ENCODE measurements around the gene PPIL1. TPM values are rescaled to one million over a fixed set of nuclear protein-coding genes. Genes with fewer than 3 reads are reported as not detected.

Gene PPIL1
- total and polyA plus RNA-seq, 4 donors: 9.6 to 33.7 (median 12.7) TPM

GRCh38 chr6:36862848-36863382 is 11.7 kb downstream of the PPIL1 start:
- no peak overlapping the region for H3K4me3 ChIP-seq (ENCODE audit: low read length in 2 of 2)
- no peaks in the 10 kb centered on the region for H3K4me1 ChIP-seq (ENCODE audit: control insufficient read depth in 1 of 2, insufficient read depth in 2 of 2, low read length in 2 of 2)
- intact Hi-C loops (cut with DNase I): no loop called here
- no peak overlapping the region for H3K27ac ChIP-seq (ENCODE audit: low read depth in 1 of 2, low read length in 2 of 2)
- no peak for DNase-seq
- no peak for ATAC-seq (ENCODE audit: low FRiP score)
- no peaks in the 10 kb centered on the region for H3K27me3 ChIP-seq (ENCODE audit: control insufficient read depth in 1 of 2, insufficient read depth in 2 of 2, low read length in 1 of 2)
- H3K36me3 ChIP-seq (ENCODE audit: control insufficient read depth in 1 of 2, insufficient read depth in 2 of 2, low read length in 1 of 2): peaks cover 0 to 2% of the 10 kb centered on the region in 2 donors
- WGBS, 2 donors: 79 to 83% methylated on average over 4 of the region's 4 CpGs
- H3K9me3 ChIP-seq (ENCODE audit: control insufficient read depth, low read length): no peaks in the 10 kb centered on the region

DNA sequence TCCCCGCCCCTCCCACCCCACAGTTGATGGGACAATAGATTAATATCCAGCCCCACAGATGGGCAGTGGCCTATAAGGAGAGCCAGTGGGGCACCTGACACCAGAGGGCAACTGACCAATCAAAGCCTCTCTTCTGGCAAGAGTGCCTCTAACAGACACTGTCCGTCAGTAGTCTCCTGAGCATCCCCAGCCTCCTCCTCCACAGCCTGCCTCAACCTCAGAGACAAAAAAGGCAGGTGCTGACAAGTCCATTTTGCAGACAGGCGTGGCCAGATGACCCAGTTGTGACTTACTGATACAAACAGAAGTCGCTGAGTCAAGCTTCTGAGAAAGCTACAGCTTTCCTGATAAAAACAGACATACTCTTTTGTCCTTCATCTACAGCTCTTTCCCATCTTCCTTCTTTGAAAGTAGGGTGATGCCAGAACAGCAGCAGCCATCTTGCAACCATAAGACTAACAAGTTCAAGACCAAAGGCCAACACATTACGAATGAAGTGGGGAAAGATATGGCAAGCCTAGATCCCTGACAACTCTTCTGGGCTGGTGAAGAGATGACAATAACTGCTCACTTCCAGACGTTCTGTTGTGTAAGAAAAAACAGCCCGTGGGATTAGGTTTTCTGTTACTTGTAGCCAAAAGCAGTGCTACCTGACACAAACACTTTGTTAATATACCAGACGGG is 12.3 kb downstream of the PPIL1 start:
- peaks cover 0 to 2% of the 10 kb centered on the region in 2 donors for H3K36me3 ChIP-seq (ENCODE audit: control insufficient read depth in 1 of 2, insufficient read depth in 2 of 2, low read length in 1 of 2)
- no peak overlapping the region for H3K4me3 ChIP-seq (ENCODE audit: low read length in 2 of 2)
- DNase-seq: no peak
- 85 to 89% methylated on average over 8 of the region's 8 CpGs for WGBS, 2 donors
- intact Hi-C loops (cut with DNase I): no loop called here
- H3K9me3 ChIP-seq (ENCODE audit: control insufficient read depth, low read length): no peaks in the 10 kb centered on the region
- ATAC-seq (ENCODE audit: low FRiP score): no peak
- no peak overlapping the region for H3K27ac ChIP-seq (ENCODE audit: low read depth in 1 of 2, low read length in 2 of 2)
- H3K4me1 ChIP-seq (ENCODE audit: control insufficient read depth in 1 of 2, insufficient read depth in 2 of 2, low read length in 2 of 2): no peaks in the 10 kb centered on the region
- H3K27me3 ChIP-seq (ENCODE audit: control insufficient read depth in 1 of 2, insufficient read depth in 2 of 2, low read length in 1 of 2): no peaks in the 10 kb centered on the region

DNA sequence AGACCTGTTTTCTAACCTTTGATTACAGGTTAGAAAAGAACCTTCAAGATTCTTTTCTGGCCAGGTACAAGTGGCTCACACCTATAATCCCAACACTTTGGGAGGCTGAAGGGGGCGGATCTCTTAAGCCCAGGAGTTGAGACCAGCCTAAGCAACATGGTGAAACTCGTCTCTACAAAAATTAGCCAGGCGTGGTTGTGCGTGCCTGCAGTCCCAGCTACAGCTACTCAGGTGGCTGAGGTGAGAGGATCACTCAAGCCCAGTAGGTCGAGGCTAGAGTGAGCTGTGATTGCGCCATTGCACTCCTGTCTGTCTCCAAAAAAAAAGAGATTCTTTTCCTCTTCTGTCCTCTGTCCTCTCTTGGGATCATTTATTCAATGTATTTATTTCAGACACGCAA is 14.5 kb downstream of the PPIL1 start:
- intact Hi-C loops (cut with DNase I): no loop called here
- H3K27ac ChIP-seq (ENCODE audit: low read depth in 1 of 2, low read length in 2 of 2): no peak overlapping the region
- no peaks in the 10 kb centered on the region for H3K4me1 ChIP-seq (ENCODE audit: control insufficient read depth in 1 of 2, insufficient read depth in 2 of 2, low read length in 2 of 2)
- 96 to 97% methylated on average over 7 of the region's 7 CpGs for WGBS, 2 donors
- DNase-seq (no peak), ATAC-seq (ENCODE audit: low FRiP score) (no peak)
- H3K4me3 ChIP-seq (ENCODE audit: low read length in 2 of 2): no peak overlapping the region
- no peaks in the 10 kb centered on the region for H3K9me3 ChIP-seq (ENCODE audit: control insufficient read depth, low read length)
- no peaks in the 10 kb centered on the region for H3K27me3 ChIP-seq (ENCODE audit: control insufficient read depth in 1 of 2, insufficient read depth in 2 of 2, low read length in 1 of 2)
- H3K36me3 ChIP-seq (ENCODE audit: control insufficient read depth in 1 of 2, insufficient read depth in 2 of 2, low read length in 1 of 2): peaks cover 0 to 4% of the 10 kb centered on the region in 2 donors

DNA sequence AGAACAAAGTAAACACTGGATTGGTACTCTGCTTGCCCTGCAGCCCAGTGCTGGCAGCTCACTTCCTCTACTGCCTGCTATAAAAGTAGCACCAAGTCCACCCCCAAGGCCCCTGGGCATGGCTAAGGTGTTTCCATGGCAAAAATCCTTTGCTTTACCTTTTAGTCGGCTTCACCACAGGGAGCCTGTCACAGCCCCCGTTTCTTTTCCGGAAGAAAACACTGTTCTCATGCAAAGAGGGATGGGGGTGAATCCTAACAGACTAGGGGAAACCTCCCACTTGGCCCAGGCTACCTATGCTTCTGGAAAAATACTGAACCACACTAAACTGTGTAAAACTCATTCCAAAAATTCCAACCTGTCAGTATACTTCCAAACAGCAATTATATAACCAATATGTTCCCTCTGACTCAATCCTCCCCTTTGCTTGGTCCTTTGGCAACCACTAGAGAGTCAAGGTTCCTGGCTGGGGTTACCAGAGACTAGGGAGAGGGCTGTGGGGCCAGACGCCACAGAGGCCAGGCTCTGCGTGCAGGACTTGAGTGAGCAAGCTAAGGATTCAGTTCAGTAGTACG is 16.1 kb downstream of the PPIL1 start:
- WGBS, 2 donors: 69 to 81% methylated on average over 6 of the region's 6 CpGs
- Histone ChIP-seq H3K4me3 (ENCODE audit: low read length in 2 of 2) (no peak overlapping the region), H3K27ac (ENCODE audit: low read depth in 1 of 2, low read length in 2 of 2) (peak overlapping the region in 1 of 2 donors; percentile 37), H3K36me3 (ENCODE audit: control insufficient read depth in 1 of 2, insufficient read depth in 2 of 2, low read length in 1 of 2) (peaks cover 0 to 2% of the 10 kb centered on the region in 2 donors), H3K4me1 (ENCODE audit: control insufficient read depth in 1 of 2, insufficient read depth in 2 of 2, low read length in 2 of 2) (no peaks in the 10 kb centered on the region), H3K9me3 (ENCODE audit: control insufficient read depth, low read length) (no peaks in the 10 kb centered on the region), H3K27me3 (ENCODE audit: control insufficient read depth in 1 of 2, insufficient read depth in 2 of 2, low read length in 1 of 2) (no peaks in the 10 kb centered on the region)
- no peak for ATAC-seq (ENCODE audit: low FRiP score)
- intact Hi-C loops (cut with DNase I): loop anchor here (10.0 kb wide), 1 partner anchor 234 kb away; no protein-coding TSS in a partner anchor
- no peak for DNase-seq

DNA sequence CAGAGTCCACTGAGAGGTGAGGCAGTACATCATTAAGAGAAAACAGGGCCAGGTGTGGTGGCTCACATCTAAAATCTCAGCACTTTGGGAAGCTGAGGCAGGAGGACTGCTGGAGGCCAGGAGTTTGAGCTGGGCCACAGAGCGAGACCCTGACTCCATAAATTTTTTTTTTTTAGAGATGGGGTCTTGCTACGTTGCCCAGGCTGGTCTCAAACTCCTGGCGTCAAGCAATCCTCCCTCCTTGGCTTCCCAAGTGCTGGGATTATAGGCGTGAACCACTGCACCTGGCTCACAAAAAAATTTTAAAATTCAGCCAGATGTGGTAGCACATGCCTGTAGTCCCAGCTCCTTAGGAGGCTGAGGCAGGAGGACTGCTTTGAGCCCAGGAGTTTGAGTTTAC is 17.3 kb downstream of the PPIL1 start:
- DNase-seq: no peak
- intact Hi-C loops (cut with DNase I): loop anchor here (10.0 kb wide), 1 partner anchor 233 kb away; no protein-coding TSS in a partner anchor

DNA sequence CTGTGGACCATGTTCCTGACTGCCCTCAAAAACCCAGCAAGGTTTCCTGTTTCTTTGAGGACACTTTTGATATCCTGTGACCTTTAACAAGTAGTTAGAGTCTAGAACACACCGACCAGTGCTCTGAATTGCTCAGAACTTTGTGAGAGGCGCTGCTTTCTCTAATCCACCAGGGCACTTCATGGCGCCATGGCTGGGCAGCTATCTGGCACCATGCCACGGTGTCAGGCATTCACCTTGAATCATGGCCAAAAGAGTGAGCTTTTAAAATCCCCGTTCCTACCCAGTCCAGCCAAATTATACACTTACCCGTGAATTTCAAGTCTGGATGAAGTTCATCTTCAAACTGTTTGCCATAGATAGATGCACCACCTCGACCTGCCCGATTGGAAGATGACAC is 18.3 kb downstream of the PPIL1 start:
- intact Hi-C loops (cut with DNase I): loop anchor here (10.0 kb wide), 1 partner anchor 231 kb away; no protein-coding TSS in a partner anchor
- DNase-seq (no peak), ATAC-seq (ENCODE audit: low FRiP score) (no peak)
- H3K36me3 ChIP-seq (ENCODE audit: control insufficient read depth in 1 of 2, insufficient read depth in 2 of 2, low read length in 1 of 2): peaks cover 0 to 2% of the 10 kb centered on the region in 2 donors
- no peak overlapping the region for H3K27ac ChIP-seq (ENCODE audit: low read depth in 1 of 2, low read length in 2 of 2)
- no peaks in the 10 kb centered on the region for H3K9me3 ChIP-seq (ENCODE audit: control insufficient read depth, low read length)
- no peaks in the 10 kb centered on the region for H3K27me3 ChIP-seq (ENCODE audit: control insufficient read depth in 1 of 2, insufficient read depth in 2 of 2, low read length in 1 of 2)
- H3K4me3 ChIP-seq (ENCODE audit: low read length in 2 of 2): no peak overlapping the region
- WGBS, 2 donors: 61 to 71% methylated on average over 8 of the region's 8 CpGs
- peaks cover 0 to 2% of the 10 kb centered on the region in 2 donors for H3K4me1 ChIP-seq (ENCODE audit: control insufficient read depth in 1 of 2, insufficient read depth in 2 of 2, low read length in 2 of 2)

More for the DNA sequence above, 17.3 kb downstream of the PPIL1 start:
- Histone ChIP-seq H3K27ac (ENCODE audit: low read depth in 1 of 2, low read length in 2 of 2) (no peak overlapping the region), H3K27me3 (ENCODE audit: control insufficient read depth in 1 of 2, insufficient read depth in 2 of 2, low read length in 1 of 2) (no peaks in the 10 kb centered on the region), H3K4me1 (ENCODE audit: control insufficient read depth in 1 of 2, insufficient read depth in 2 of 2, low read length in 2 of 2) (no peaks in the 10 kb centered on the region), H3K36me3 (ENCODE audit: control insufficient read depth in 1 of 2, insufficient read depth in 2 of 2, low read length in 1 of 2) (peaks cover 0 to 2% of the 10 kb centered on the region in 2 donors), H3K4me3 (ENCODE audit: low read length in 2 of 2) (no peak overlapping the region), H3K9me3 (ENCODE audit: control insufficient read depth, low read length) (no peaks in the 10 kb centered on the region)
- no peak for ATAC-seq (ENCODE audit: low FRiP score)
- WGBS, 2 donors: 96 to 98% methylated on average over 4 of the region's 4 CpGs

DNA sequence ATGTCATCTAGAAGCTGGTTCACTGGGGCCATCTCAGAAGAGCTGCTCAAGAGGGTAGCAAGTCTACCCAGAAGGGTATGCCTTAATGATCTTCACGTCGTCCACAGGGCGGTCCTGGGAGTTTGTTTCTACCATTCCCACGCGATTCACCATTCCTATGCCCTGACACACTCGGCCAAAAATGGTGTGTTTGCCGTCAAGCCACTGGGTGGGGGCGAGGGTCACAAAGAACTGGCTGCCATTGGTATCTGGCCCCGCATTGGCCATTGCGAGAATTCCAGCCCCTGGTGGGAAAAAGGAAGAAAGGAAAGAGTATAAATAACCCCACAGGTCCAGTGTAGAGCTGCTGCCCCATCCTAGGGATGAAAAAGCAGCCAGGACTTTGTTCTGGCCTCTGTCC is 18.9 kb downstream of the PPIL1 start:
- ATAC-seq (ENCODE audit: low FRiP score): no peak
- Histone ChIP-seq H3K27ac (ENCODE audit: low read depth in 1 of 2, low read length in 2 of 2) (no peak overlapping the region), H3K4me1 (ENCODE audit: control insufficient read depth in 1 of 2, insufficient read depth in 2 of 2, low read length in 2 of 2) (peaks cover 0 to 2% of the 10 kb centered on the region in 2 donors), H3K9me3 (ENCODE audit: control insufficient read depth, low read length) (no peaks in the 10 kb centered on the region), H3K4me3 (ENCODE audit: low read length in 2 of 2) (no peak overlapping the region), H3K36me3 (ENCODE audit: control insufficient read depth in 1 of 2, insufficient read depth in 2 of 2, low read length in 1 of 2) (peaks cover 0 to 2% of the 10 kb centered on the region in 2 donors), H3K27me3 (ENCODE audit: control insufficient read depth in 1 of 2, insufficient read depth in 2 of 2, low read length in 1 of 2) (no peaks in the 10 kb centered on the region)
- DNase-seq: no peak
- 68 to 85% methylated on average over 10 of the region's 10 CpGs for WGBS, 2 donors
- intact Hi-C loops (cut with DNase I): loop anchor here (10.0 kb wide), 1 partner anchor 231 kb away; no protein-coding TSS in a partner anchor

DNA sequence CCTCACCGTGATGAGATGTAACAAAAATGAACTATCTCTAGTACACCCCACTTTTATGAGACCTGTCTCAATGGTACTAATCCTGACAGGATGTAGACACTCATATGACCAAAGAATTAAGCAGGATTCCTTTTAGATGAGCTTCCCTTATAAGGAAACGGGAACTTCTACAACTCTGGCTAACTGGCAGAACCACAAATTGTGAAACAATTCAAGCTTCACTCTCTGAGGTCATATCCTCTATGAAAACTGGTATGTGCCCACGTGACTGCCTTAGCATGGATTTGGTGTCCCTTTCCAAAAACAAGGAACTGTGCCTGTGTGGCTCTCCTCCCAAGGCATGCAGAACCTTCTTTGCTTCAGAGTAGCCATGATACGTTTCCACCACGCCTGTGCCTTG is 21.3 kb downstream of the PPIL1 start:
- H3K9me3 ChIP-seq (ENCODE audit: control insufficient read depth, low read length): no peaks in the 10 kb centered on the region
- intact Hi-C loops (cut with DNase I): loop anchor here (2.0 to 10.0 kb wide), 3 partner anchors 86 to 229 kb away; no protein-coding TSS in a partner anchor
- no peaks in the 10 kb centered on the region for H3K27me3 ChIP-seq (ENCODE audit: control insufficient read depth in 1 of 2, insufficient read depth in 2 of 2, low read length in 1 of 2)
- H3K4me3 ChIP-seq (ENCODE audit: low read length in 2 of 2): no peak overlapping the region
- WGBS, 2 donors: 15 to 25% methylated on average over 5 of the region's 5 CpGs
- ATAC-seq (ENCODE audit: low FRiP score) (peak; percentile 75), DNase-seq (peak in 1 of 2 donors; percentile 80)
- H3K27ac ChIP-seq (ENCODE audit: low read depth in 1 of 2, low read length in 2 of 2): peak overlapping the region in 1 of 2 donors; percentile 77
- H3K36me3 ChIP-seq (ENCODE audit: control insufficient read depth in 1 of 2, insufficient read depth in 2 of 2, low read length in 1 of 2): peaks cover 0 to 2% of the 10 kb centered on the region in 2 donors
- H3K4me1 ChIP-seq (ENCODE audit: control insufficient read depth in 1 of 2, insufficient read depth in 2 of 2, low read length in 2 of 2): peaks cover 0 to 2% of the 10 kb centered on the region in 2 donors

Data from aorta (tissue), 5 donors.